H7 (cell line): Measurements from ENCODE around the gene MMP28. TPM values are rescaled to one million over a fixed set of nuclear protein-coding genes. Genes with fewer than 3 reads are reported as not detected.

Experiments used
- DNase-seq: peaks from one replicate; pipeline ENCODE4 v3.0.0; 2012
- H3K27me3 ChIP-seq: 2 replicates; pipeline ENCODE4 v1.6.0; 2011; ENCODE audit warnings: mild to moderate bottlenecking, low read length; ENCODE audit not compliant: control insufficient read depth, insufficient read depth
- H3K36me3 ChIP-seq: replicated peaks from 2 replicates; pipeline ENCODE4 v1.5.1; 2011; ENCODE audit warnings: low read length; ENCODE audit not compliant: control insufficient read depth, insufficient read depth
- H3K4me3 ChIP-seq: 2 replicates; pipeline ENCODE4 v1.5.1; 2011; ENCODE audit warnings: low read depth, mild to moderate bottlenecking, control low read depth, low read length, moderate library complexity; ENCODE audit not compliant: insufficient read depth
- total RNA-seq: library from RNA; depleted of rRNA; stranded (reverse); fragments of >200 nt; shearing (Covaris generic); gene quantifications from 2 replicates; pipeline ENCODE4 v1.2.3, GENCODE V29; 2014

The MMP28 gene
- total RNA-seq, 1 experiment from 2014 or later = not detected

- H3K4me3 ChIP-seq = peak within 1 kb of the TSS; percentile 74
- peak; percentile 95 for DNase-seq
- H3K36me3 ChIP-seq = no peaks in the 10 kb centered on the region
- no peaks in the 10 kb centered on the region for H3K27me3 ChIP-seq
These were observed 13.8 kb upstream of the MMP28 start, which contains the start of gene TAF15 for GRCh38 chr17:35808962-35809854. Gene TAF15, plus strand, starts transcription at chr17:35809484. Its CDS starts 86 bp downstream, at chr17:35809570.

- no peaks in the 10 kb centered on the region for H3K27me3 ChIP-seq
- DNase-seq = no peak
These were observed 13.0 kb upstream of the MMP28 start for GRCh38 chr17:35808240-35808961.

GRCh38 chr17:35807371-35808144 lies 12.1 kb upstream of the MMP28 start:
- DNase-seq = no peak
- Histone ChIP-seq H3K4me3 (no peak overlapping the region), H3K36me3 (no peaks in the 10 kb centered on the region), H3K27me3 (no peaks in the 10 kb centered on the region)

More at GRCh38 chr17:35808240-35808961, 13.0 kb upstream of the MMP28 start:
- H3K36me3 ChIP-seq = no peaks in the 10 kb centered on the region
- H3K4me3 ChIP-seq = peak overlapping the region; percentile 74

GRCh38 chr17:35804658-35805192 lies 9.3 kb upstream of the MMP28 start:
- DNase-seq = peak; percentile 90
- Histone ChIP-seq H3K4me3 (no peak overlapping the region), H3K36me3 (no peaks in the 10 kb centered on the region), H3K27me3 (no peaks in the 10 kb centered on the region)

- H3K27me3 ChIP-seq = peaks cover 16% of the 10 kb centered on the region
- no peak for DNase-seq
- H3K4me3 ChIP-seq = no peak overlapping the region
- no peaks in the 10 kb centered on the region for H3K36me3 ChIP-seq
These were observed 6.3 kb upstream of the MMP28 start for GRCh38 chr17:35801583-35802224.

- H3K4me3 ChIP-seq = no peak overlapping the region
- DNase-seq = no peak
- H3K27me3 ChIP-seq = peaks cover 34% of the 10 kb centered on the region
- no peaks in the 10 kb centered on the region for H3K36me3 ChIP-seq
These were observed 4.5 kb upstream of the MMP28 start for GRCh38 chr17:35799942-35800341.

- DNase-seq = no peak
- peaks cover 54% of the 10 kb centered on the region for H3K27me3 ChIP-seq
- no peaks in the 10 kb centered on the region for H3K36me3 ChIP-seq
These were observed 2.5 kb upstream of the MMP28 start for GRCh38 chr17:35797918-35798317.

GRCh38 chr17:35797370-35797769 lies 1.9 kb upstream of the MMP28 start:
- Histone ChIP-seq H3K36me3 (no peaks in the 10 kb centered on the region), H3K27me3 (peaks cover 59% of the 10 kb centered on the region), H3K4me3 (no peak overlapping the region)
- DNase-seq = no peak

More at GRCh38 chr17:35797918-35798317, 2.5 kb upstream of the MMP28 start:
- no peak overlapping the region for H3K4me3 ChIP-seq

GRCh38 chr17:35796942-35797341 lies 1.5 kb upstream of the MMP28 start:
- no peak for DNase-seq
- H3K4me3 ChIP-seq = no peak overlapping the region
- no peaks in the 10 kb centered on the region for H3K36me3 ChIP-seq
- H3K27me3 ChIP-seq = peaks cover 60% of the 10 kb centered on the region

GRCh38 chr17:35795871-35796265 lies 427 bp upstream of the MMP28 start:
- no peak for DNase-seq

GRCh38 chr17:35793257-35793656 lies 2.2 kb downstream of the MMP28 start:
- no peak for DNase-seq
- no peak overlapping the region for H3K4me3 ChIP-seq
- H3K36me3 ChIP-seq = no peaks in the 10 kb centered on the region
- H3K27me3 ChIP-seq = peaks cover 57% of the 10 kb centered on the region

More at GRCh38 chr17:35795871-35796265, 427 bp upstream of the MMP28 start:
- Histone ChIP-seq H3K4me3 (peak overlapping the region; percentile 50; the same call in 1 of the 2 replicates), H3K27me3 (peaks cover 60% of the 10 kb centered on the region), H3K36me3 (no peaks in the 10 kb centered on the region)

GRCh38 chr17:35791681-35792350 lies 3.6 kb downstream of the MMP28 start:
- no peak overlapping the region for H3K4me3 ChIP-seq
- DNase-seq = no peak
- peaks cover 45% of the 10 kb centered on the region for H3K27me3 ChIP-seq
- no peaks in the 10 kb centered on the region for H3K36me3 ChIP-seq

GRCh38 chr17:35790841-35791240 lies 4.6 kb downstream of the MMP28 start:
- Histone ChIP-seq H3K27me3 (peaks cover 35% of the 10 kb centered on the region), H3K4me3 (no peak overlapping the region), H3K36me3 (no peaks in the 10 kb centered on the region)
- no peak for DNase-seq
